GM08714 (cell line): ENCODE measurements around the gene MGA.

Source experiments
- H3K4me3 ChIP-seq: fragments of 200-500 bp; sonication (Bioruptor generic); 2 replicates; pipeline ENCODE4 v1.5.1; 2014; ENCODE audit warnings: mild to moderate bottlenecking, low read length, inconsistent platforms
- ZNF274 ChIP-seq: IDR thresholded peaks from 2 replicates; pipeline ENCODE4 v1.6.1; 2012; ENCODE audit warnings: mild to moderate bottlenecking, low read depth, low read length

MGA gene

GRCh38 chr15:41671656-41672648, 11.7 kb downstream of the MGA start:
- TF ChIP-seq ZNF274, result no peak
- H3K4me3 ChIP-seq, result no peak overlapping the region

GRCh38 chr15:41675337-41675736, 15.1 kb downstream of the MGA start:
- H3K4me3 ChIP-seq, result no peak overlapping the region
- no peak for TF ChIP-seq ZNF274

GRCh38 chr15:41678742-41679141, 18.5 kb downstream of the MGA start:
- no peak overlapping the region for H3K4me3 ChIP-seq
- TF ChIP-seq ZNF274, result no peak

GRCh38 chr15:41683955-41684354, 23.8 kb downstream of the MGA start:
- H3K4me3 ChIP-seq, result no peak overlapping the region
- TF ChIP-seq ZNF274, result no peak

- H3K4me3 ChIP-seq, result no peak overlapping the region
- TF ChIP-seq ZNF274, result no peak
These were observed 28.5 kb downstream of the MGA start for GRCh38 chr15:41688671-41689070.

GRCh38 chr15:41689083-41689482, 28.9 kb downstream of the MGA start:
- no peak overlapping the region for H3K4me3 ChIP-seq
- TF ChIP-seq ZNF274, result no peak

GRCh38 chr15:41689834-41690233, 29.6 kb downstream of the MGA start:
- no peak overlapping the region for H3K4me3 ChIP-seq
- no peak for TF ChIP-seq ZNF274

- H3K4me3 ChIP-seq, result no peak overlapping the region
- TF ChIP-seq ZNF274, result no peak
These were observed 30.4 kb downstream of the MGA start for GRCh38 chr15:41690636-41691035.

- no peak for TF ChIP-seq ZNF274
- H3K4me3 ChIP-seq, result no peak overlapping the region
These were observed 31.3 kb downstream of the MGA start for GRCh38 chr15:41691471-41691870.

- no peak overlapping the region for H3K4me3 ChIP-seq
- no peak for TF ChIP-seq ZNF274
These were observed 31.8 kb downstream of the MGA start for GRCh38 chr15:41692049-41692448.

- TF ChIP-seq ZNF274, result no peak
- H3K4me3 ChIP-seq, result no peak overlapping the region
These were observed 33.6 kb downstream of the MGA start for GRCh38 chr15:41693757-41694156.

- no peak for TF ChIP-seq ZNF274
- H3K4me3 ChIP-seq, result no peak overlapping the region
These were observed 35.7 kb downstream of the MGA start for GRCh38 chr15:41695750-41696436.

GRCh38 chr15:41698779-41699178, 38.6 kb downstream of the MGA start:
- no peak overlapping the region for H3K4me3 ChIP-seq
- TF ChIP-seq ZNF274, result no peak

- H3K4me3 ChIP-seq, result no peak overlapping the region
- no peak for TF ChIP-seq ZNF274
These were observed 42.9 kb downstream of the MGA start for GRCh38 chr15:41703120-41703519.

GRCh38 chr15:41713047-41713446, 52.8 kb downstream of the MGA start:
- H3K4me3 ChIP-seq, result no peak overlapping the region
- no peak for TF ChIP-seq ZNF274
